ENCODE results near the gene RIC8B.
A peak's percentile ranks its signal among the peaks of the same experiment; 100 is the strongest.

The RIC8B gene

DNA sequence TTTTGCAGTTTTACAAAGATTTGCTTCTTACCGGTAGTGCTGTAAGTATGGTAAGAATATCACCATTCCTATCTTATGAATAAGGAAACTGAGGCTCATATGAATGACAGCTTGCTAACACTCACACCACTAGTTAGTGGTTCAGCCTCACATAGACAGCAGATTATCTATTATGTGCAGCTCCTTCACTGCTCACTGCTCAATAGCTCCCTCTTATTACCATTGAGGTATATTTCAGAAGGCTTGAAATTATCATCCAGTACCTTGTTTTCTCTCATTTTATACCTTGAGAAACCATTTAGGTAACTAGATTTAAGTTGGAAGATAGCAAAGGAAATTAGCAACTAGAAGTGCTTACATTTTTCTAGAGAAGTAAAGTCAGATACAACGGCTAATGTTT is 15.5 kb downstream of the RIC8B start:
- no peak overlapping the region for H3K4me3 ChIP-seq (ENCODE audit: low read depth, low read length)
- in situ Hi-C loops (cut with HindIII; ENCODE audit: low sequenced_read_pairs): no loop called here
- no peak for DNase-seq (ENCODE audit: low read depth, low spot score)
- TF ChIP-seq, protein P1, sequence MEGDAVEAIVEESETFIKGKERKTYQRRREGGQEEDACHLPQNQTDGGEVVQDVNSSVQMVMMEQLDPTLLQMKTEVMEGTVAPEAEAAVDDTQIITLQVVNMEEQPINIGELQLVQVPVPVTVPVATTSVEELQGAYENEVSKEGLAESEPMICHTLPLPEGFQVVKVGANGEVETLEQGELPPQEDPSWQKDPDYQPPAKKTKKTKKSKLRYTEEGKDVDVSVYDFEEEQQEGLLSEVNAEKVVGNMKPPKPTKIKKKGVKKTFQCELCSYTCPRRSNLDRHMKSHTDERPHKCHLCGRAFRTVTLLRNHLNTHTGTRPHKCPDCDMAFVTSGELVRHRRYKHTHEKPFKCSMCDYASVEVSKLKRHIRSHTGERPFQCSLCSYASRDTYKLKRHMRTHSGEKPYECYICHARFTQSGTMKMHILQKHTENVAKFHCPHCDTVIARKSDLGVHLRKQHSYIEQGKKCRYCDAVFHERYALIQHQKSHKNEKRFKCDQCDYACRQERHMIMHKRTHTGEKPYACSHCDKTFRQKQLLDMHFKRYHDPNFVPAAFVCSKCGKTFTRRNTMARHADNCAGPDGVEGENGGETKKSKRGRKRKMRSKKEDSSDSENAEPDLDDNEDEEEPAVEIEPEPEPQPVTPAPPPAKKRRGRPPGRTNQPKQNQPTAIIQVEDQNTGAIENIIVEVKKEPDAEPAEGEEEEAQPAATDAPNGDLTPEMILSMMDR (IDR thresholded peaks at IDR 0.05; ENCODE audit: low read depth, low read length): peak; percentile 12

DNA sequence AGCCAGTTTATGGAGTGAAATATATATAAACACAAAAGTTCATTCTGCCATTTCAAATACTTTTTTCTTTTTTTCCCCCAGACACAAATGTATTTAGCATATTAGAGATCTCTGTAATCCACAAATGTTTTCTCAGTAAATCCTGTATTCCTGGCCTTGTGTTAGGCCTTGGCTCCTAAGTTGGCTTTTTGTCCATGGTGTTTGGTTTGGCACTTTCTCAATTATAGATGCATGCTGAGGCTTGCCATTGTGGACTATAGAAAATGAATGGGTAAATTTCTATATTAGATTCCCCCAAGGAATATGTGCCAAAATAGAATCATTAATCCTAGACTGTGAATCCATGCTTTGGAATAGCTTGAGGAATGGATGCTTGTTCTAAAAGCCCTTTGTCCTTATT is 17.0 kb downstream of the RIC8B start:
- no peak for DNase-seq (ENCODE audit: low read depth, low spot score)
- TF ChIP-seq, protein P1 (IDR thresholded peaks at IDR 0.05; ENCODE audit: low read depth, low read length): no peak
- H3K4me3 ChIP-seq (ENCODE audit: low read depth, low read length): no peak overlapping the region
- in situ Hi-C loops (cut with HindIII; ENCODE audit: low sequenced_read_pairs): no loop called here

DNA sequence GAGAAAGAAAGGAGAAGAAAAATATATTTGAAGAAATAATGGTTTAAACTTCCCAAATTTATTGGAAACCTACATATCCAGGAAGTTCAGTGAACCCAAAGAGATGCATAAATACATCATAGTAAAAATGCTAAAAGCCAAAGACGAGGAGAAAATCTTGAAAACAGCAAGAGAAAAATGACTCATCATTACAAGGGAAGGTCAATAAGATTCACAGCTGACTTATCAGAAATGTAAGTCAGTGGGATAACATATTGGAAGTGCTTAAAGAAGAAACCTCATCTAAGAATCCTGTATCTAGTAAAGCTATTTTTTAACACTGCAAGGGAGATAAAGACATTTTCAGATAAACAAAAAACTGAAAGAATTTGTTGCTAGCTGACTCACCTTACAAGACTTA is 19.9 kb downstream of the RIC8B start:
- TF ChIP-seq, protein P1 (IDR thresholded peaks at IDR 0.05; ENCODE audit: low read depth, low read length): no peak
- no peak overlapping the region for H3K4me3 ChIP-seq (ENCODE audit: low read depth, low read length)
- DNase-seq (ENCODE audit: low read depth, low spot score): no peak
- in situ Hi-C loops (cut with HindIII; ENCODE audit: low sequenced_read_pairs): no loop called here

DNA sequence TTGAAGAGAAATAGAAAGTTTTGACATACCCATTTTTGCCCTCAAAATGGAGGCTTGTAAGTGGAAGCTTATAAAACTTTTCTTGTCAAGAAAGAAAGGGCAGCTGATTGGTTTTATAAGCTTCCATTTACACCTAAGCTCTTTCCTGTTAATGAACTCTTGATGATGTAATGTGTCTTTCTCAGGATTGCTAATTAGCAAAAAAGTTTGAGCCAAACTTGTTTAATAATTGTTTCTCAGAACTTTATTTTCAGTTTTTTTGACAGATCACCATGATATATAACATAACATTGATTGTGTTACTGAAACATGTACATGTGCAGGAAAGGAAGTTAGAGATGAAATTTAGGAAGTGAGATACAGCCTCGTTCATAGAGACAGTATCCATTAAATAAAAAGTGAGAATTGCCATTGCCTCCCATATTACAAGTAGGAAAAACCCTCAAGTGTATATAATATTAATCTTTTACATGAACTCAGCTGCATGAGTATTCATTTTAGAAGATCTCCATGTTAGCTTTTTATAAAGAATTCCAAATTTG is 26.8 kb downstream of the RIC8B start:
- in situ Hi-C loops (cut with HindIII; ENCODE audit: low sequenced_read_pairs): no loop called here
- TF ChIP-seq, protein P1 (IDR thresholded peaks at IDR 0.05; ENCODE audit: low read depth, low read length): no peak
- DNase-seq (ENCODE audit: low read depth, low spot score): no peak
- no peak overlapping the region for H3K4me3 ChIP-seq (ENCODE audit: low read depth, low read length)

DNA sequence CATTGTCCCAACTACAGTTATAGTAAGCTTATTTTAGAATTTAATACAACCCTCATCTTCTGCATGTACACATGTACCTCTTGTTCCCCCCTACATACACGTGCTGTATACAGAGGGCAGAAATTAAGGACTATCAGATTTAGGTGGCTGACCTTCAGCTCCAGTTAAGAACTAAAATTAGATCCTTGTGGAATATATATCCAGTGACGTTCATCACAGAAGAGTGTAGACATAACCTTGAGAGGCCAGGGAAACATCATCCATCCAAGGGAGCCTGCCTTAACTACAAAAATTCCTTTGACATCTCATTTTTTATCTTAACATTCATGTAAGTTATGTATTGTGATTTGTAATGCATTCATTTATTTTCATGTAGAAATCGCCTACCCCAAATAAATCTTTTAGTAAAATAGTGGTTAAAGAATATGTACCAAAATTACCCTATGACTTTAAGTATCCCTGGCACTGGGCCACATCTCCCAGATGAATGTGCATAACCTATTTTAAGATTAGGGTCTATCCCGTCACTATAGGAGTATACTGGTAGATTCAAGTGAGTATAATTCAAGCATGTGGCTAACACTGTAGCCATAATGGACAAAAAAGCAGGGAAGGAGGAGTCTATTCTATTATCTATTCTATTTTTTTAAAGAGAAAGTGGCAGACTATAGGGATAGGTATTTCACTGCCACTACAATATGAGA is 27.5 kb downstream of the RIC8B start:
- TF ChIP-seq, protein P1 (IDR thresholded peaks at IDR 0.05; ENCODE audit: low read depth, low read length): no peak
- in situ Hi-C loops (cut with HindIII; ENCODE audit: low sequenced_read_pairs): no loop called here
- no peak overlapping the region for H3K4me3 ChIP-seq (ENCODE audit: low read depth, low read length)
- DNase-seq (ENCODE audit: low read depth, low spot score): no peak

DNA sequence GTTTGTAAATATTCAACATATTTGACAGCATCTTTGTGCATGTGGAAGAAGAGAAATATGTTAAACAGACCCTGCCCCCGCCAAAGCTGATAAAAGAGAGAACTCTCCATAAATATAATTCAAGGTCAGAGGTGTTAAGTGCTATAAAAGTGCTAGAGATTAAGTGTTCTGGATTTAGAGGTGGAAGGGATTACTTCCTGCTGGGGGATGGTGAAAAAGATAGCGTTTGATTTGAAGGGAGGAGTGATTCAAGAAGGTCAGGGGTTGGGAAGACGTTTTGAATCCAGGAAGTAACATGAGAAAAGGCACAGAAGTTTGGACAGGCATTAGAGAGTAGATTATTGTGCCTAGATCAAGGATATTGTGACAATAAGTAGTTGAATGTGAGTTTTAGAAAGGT is 30.2 kb downstream of the RIC8B start:
- no peak overlapping the region for H3K4me3 ChIP-seq (ENCODE audit: low read depth, low read length)
- in situ Hi-C loops (cut with HindIII; ENCODE audit: low sequenced_read_pairs): no loop called here
- no peak for DNase-seq (ENCODE audit: low read depth, low spot score)
- TF ChIP-seq, protein P1 (IDR thresholded peaks at IDR 0.05; ENCODE audit: low read depth, low read length): no peak
